Neural progenitor cell (in vitro differentiated cells): ENCODE results near the gene MYCBPAP.

Experiments used
- EZH2 ChIP-seq: fragments of 200-600 bp; sonication (generic); IDR thresholded peaks from 2 replicates; pipeline ENCODE4 v1.6.1; 2017; ENCODE audit warnings: antibody characterized with exemption, mild to moderate bottlenecking, moderate library complexity
- EZH2phosphoT487 ChIP-seq: fragments of 200-600 bp; sonication (generic); IDR thresholded peaks from 2 replicates; pipeline ENCODE4 v1.6.1; 2017; ENCODE audit warnings: antibody characterized with exemption
- TF ChIP-seq, protein P1 (sequence below): fragments of 200-600 bp; sonication (generic); IDR thresholded peaks from 2 replicates; pipeline ENCODE4 v1.5.1; 2017; ENCODE audit warnings: antibody characterized with exemption, mild to moderate bottlenecking

DNA sequence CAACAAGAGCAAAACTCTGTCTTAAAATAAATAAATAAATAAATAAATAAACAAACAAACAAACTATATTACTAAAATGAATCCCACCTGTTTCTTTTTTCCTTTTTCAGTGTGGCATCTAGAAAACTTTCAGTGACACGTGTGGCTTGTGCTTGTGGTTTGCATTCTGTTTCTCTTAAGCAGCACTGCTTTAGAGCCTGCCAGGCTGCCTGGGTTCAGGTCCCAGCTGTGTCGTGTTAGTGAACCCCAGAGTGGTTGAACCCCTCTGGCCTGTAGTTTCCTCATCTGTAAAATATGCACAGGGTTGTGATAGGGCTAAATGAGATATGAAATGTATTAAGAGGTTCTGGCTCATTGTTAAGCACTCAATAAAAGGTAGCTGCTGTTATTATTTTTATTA lies 12.2 kb downstream of the MYCBPAP start:
- TF ChIP-seq, protein P1, sequence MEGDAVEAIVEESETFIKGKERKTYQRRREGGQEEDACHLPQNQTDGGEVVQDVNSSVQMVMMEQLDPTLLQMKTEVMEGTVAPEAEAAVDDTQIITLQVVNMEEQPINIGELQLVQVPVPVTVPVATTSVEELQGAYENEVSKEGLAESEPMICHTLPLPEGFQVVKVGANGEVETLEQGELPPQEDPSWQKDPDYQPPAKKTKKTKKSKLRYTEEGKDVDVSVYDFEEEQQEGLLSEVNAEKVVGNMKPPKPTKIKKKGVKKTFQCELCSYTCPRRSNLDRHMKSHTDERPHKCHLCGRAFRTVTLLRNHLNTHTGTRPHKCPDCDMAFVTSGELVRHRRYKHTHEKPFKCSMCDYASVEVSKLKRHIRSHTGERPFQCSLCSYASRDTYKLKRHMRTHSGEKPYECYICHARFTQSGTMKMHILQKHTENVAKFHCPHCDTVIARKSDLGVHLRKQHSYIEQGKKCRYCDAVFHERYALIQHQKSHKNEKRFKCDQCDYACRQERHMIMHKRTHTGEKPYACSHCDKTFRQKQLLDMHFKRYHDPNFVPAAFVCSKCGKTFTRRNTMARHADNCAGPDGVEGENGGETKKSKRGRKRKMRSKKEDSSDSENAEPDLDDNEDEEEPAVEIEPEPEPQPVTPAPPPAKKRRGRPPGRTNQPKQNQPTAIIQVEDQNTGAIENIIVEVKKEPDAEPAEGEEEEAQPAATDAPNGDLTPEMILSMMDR: no peak
- no peak for TF ChIP-seq EZH2
- TF ChIP-seq EZH2phosphoT487: no peak
